H9 (cell line): Measurements from ENCODE around the gene CD164L2. TPM values are rescaled to one million over a fixed set of nuclear protein-coding genes. Genes with fewer than 3 reads are reported as not detected.

Experiments
- DNase-seq: peaks from one replicate; pipeline ENCODE4 v3.0.0-alpha.2; 2017
- H2AFZ ChIP-seq: one replicate; pipeline ENCODE4 v1.6.1; 2013; ENCODE audit warnings: mild to moderate bottlenecking, low read length, control low read depth, moderate library complexity
- H2AK5ac ChIP-seq: 2 replicates; pipeline ENCODE4 v1.6.1; 2013; ENCODE audit warnings: low read length, control low read depth, mixed read lengths; ENCODE audit not compliant: insufficient read length
- H2BK120ac ChIP-seq: one replicate; pipeline ENCODE4 v1.6.1; 2013; ENCODE audit warnings: low read depth, mild to moderate bottlenecking, low read length, control low read depth, inconsistent platforms; ENCODE audit not compliant: poor library complexity, severe bottlenecking
- H2BK12ac ChIP-seq: 2 replicates; pipeline ENCODE4 v1.6.1; 2013; ENCODE audit warnings: low read length, control low read depth, mixed read lengths, low read depth; ENCODE audit not compliant: insufficient read length
- H2BK15ac ChIP-seq: 2 replicates; pipeline ENCODE4 v1.6.1; 2013; ENCODE audit warnings: low read depth, low read length, control low read depth
- H2BK20ac ChIP-seq: one replicate; pipeline ENCODE4 v1.6.1; 2013; ENCODE audit warnings: low read depth, mild to moderate bottlenecking, low read length, control low read depth, inconsistent platforms; ENCODE audit not compliant: poor library complexity, severe bottlenecking
- H2BK5ac ChIP-seq: 2 replicates; pipeline ENCODE4 v1.6.1; 2013; ENCODE audit warnings: low read length, control low read depth, mixed read lengths; ENCODE audit not compliant: insufficient read length
- H3K14ac ChIP-seq: 2 replicates; pipeline ENCODE4 v1.6.1; 2013; ENCODE audit warnings: low read length, control low read depth; ENCODE audit not compliant: insufficient read depth
- H3K18ac ChIP-seq: 2 replicates; pipeline ENCODE4 v1.6.1; 2013; ENCODE audit warnings: low read depth, mild to moderate bottlenecking, mixed read lengths, low read length, control low read depth; ENCODE audit not compliant: insufficient read length
- H3K23ac ChIP-seq: 2 replicates; pipeline ENCODE4 v1.6.1; 2013; ENCODE audit warnings: low read length, control low read depth, mixed read lengths, low read depth; ENCODE audit not compliant: insufficient read length
- H3K23me2 ChIP-seq: 2 replicates; pipeline ENCODE4 v1.6.1; 2013; ENCODE audit warnings: low read depth, mild to moderate bottlenecking, mixed read lengths, low read length, control low read depth; ENCODE audit not compliant: insufficient read length, poor library complexity, severe bottlenecking
- H3K27ac ChIP-seq: 2 replicates; pipeline ENCODE4 v1.5.1; 2013; ENCODE audit warnings: low read length, control low read depth, mixed read lengths, low read depth; ENCODE audit not compliant: insufficient read length
- H3K27me3 ChIP-seq: 2 replicates; pipeline ENCODE4 v1.6.1; 2013; ENCODE audit warnings: low read length, control low read depth, inconsistent platforms; ENCODE audit not compliant: insufficient read depth
- H3K4ac ChIP-seq: 2 replicates; pipeline ENCODE4 v1.6.1; 2013; ENCODE audit warnings: low read depth, mild to moderate bottlenecking, control low read depth, inconsistent platforms, low read length, moderate library complexity
- H3K4me1 ChIP-seq: 2 replicates; pipeline ENCODE4 v1.6.1; 2013; ENCODE audit warnings: low read length, control low read depth, inconsistent platforms; ENCODE audit not compliant: insufficient read depth
- H3K4me2 ChIP-seq: 2 replicates; pipeline ENCODE4 v1.6.1; 2013; ENCODE audit warnings: low read length, control low read depth, mixed read lengths; ENCODE audit not compliant: insufficient read length, insufficient read depth
- H3K56ac ChIP-seq: 2 replicates; pipeline ENCODE4 v1.6.1; 2013; ENCODE audit warnings: low read depth, mild to moderate bottlenecking, mixed read lengths, low read length, control low read depth; ENCODE audit not compliant: insufficient read length
- H3K79me1 ChIP-seq: 2 replicates; pipeline ENCODE4 v1.6.1; 2013; ENCODE audit warnings: low read depth, mild to moderate bottlenecking, moderate library complexity, low read length, control low read depth, inconsistent platforms; ENCODE audit not compliant: insufficient read depth, poor library complexity, severe bottlenecking
- H3K79me2 ChIP-seq: 2 replicates; pipeline ENCODE4 v1.6.1; 2013; ENCODE audit warnings: low read length, control low read depth, inconsistent platforms; ENCODE audit not compliant: insufficient read depth
- H3K9ac ChIP-seq: 2 replicates; pipeline ENCODE4 v1.6.1; 2013; ENCODE audit warnings: low read length, control low read depth, mixed read lengths; ENCODE audit not compliant: insufficient read length; ENCODE audit errors: extremely low read depth
- H3K9me3 ChIP-seq: one replicate; pipeline ENCODE4 v1.6.1; 2013; ENCODE audit warnings: low read depth, low read length, inconsistent platforms; ENCODE audit not compliant: control insufficient read depth
- H3T11ph ChIP-seq: one replicate; pipeline ENCODE4 v1.6.1; 2013; ENCODE audit warnings: mild to moderate bottlenecking, low read length, control low read depth, inconsistent platforms
- H4K20me1 ChIP-seq: one replicate; pipeline ENCODE4 v1.6.1; 2013; ENCODE audit not compliant: control insufficient read depth, insufficient read length, insufficient read depth
- H4K5ac ChIP-seq: 2 replicates; pipeline ENCODE4 v1.6.1; 2013; ENCODE audit warnings: low read depth, mild to moderate bottlenecking, mixed read lengths, low read length, control low read depth; ENCODE audit not compliant: insufficient read length
- H4K8ac ChIP-seq: replicated peaks from 2 replicates; pipeline ENCODE4 v1.6.1; 2013; ENCODE audit warnings: low read length, control low read depth, mixed read lengths, low read depth; ENCODE audit not compliant: insufficient read length
- H4K91ac ChIP-seq: 2 replicates; pipeline ENCODE4 v1.6.1; 2013; ENCODE audit warnings: low read depth, mild to moderate bottlenecking, moderate library complexity, mixed read lengths, low read length, control low read depth; ENCODE audit not compliant: insufficient read length
- H3K27ac Mint-ChIP-seq, 3 experiments: 2 replicates in 2 of 3; 3 replicates in 1 of 3; pipeline ENCODE4 v1.8.0; 2020 to 2021; ENCODE audit warnings: mixed read lengths in 3 of 3, mild to moderate bottlenecking in 1 of 3, moderate library complexity in 1 of 3
- H3K27me3 Mint-ChIP-seq: 2 replicates; pipeline ENCODE4 v1.8.0; 2021; ENCODE audit warnings: low read depth, mild to moderate bottlenecking, moderate library complexity, mixed read lengths
- H3K36me3 Mint-ChIP-seq, 3 experiments: 2 replicates in 2 of 3; 3 replicates in 1 of 3; pipeline ENCODE4 v1.8.0; 2020 to 2021; ENCODE audit warnings: low read depth in 3 of 3, mixed read lengths in 3 of 3; ENCODE audit not compliant: insufficient read depth in 1 of 3
- H3K4me1 Mint-ChIP-seq, 2 experiments: 2 replicates each; pipeline ENCODE4 v1.8.0; 2020; ENCODE audit warnings: mixed read lengths in 2 of 2
- H3K4me3 Mint-ChIP-seq, 2 experiments: 2 replicates in 1 of 2; 3 replicates in 1 of 2; pipeline ENCODE4 v1.8.0; 2020 to 2021; ENCODE audit warnings: mild to moderate bottlenecking in 2 of 2, mixed read lengths in 2 of 2, moderate library complexity in 1 of 2
- H3K9me3 Mint-ChIP-seq, 2 experiments: 2 replicates in 1 of 2; 3 replicates in 1 of 2; pipeline ENCODE4 v1.8.0; 2020; ENCODE audit warnings: mild to moderate bottlenecking in 2 of 2, mixed read lengths in 2 of 2, moderate library complexity in 1 of 2
- CTCF ChIP-seq: fragments of 200-600 bp; sonication (generic); conservative IDR thresholded peaks from 3 replicates; pipeline ENCODE4 v1.8.0; 2021; ENCODE audit warnings: antibody characterized with exemption, mild to moderate bottlenecking
- WGBS: extraction: QIAGEN DNeasy Blood & Tissue Kit; methylation state at CpG from one replicate; pipeline ENCODE4 v1.1.7; 2013; ENCODE audit warnings: missing lambda C conversion rate, low lambda C conversion rate, mixed read lengths; ENCODE audit not compliant: insufficient read length; ENCODE audit errors: extremely low coverage; 5-methylcytosine and 5-hydroxymethylcytosine counted together
- total RNA-seq: library from RNA; stranded (reverse); gene quantifications from 2 replicates; pipeline ENCODE4 v1.2.1, GENCODE V29; 2021

Gene CD164L2
- total RNA-seq, 1 experiment from 2014 or later, result 1.2 TPM

- peaks cover 2% of the 10 kb centered on the region; the same call in 1 of the 2 replicates for H3K79me2 ChIP-seq
Observed at GRCh38 chr1:27330786-27331185, 52.3 kb downstream of the CD164L2 start.

More at GRCh38 chr1:27330786-27331185, 52.3 kb downstream of the CD164L2 start:
- Histone ChIP-seq H3K4ac (no peak overlapping the region), H3K9me3 (no peaks in the 10 kb centered on the region), H3K4me1 (no peaks in the 10 kb centered on the region), H4K91ac (no peak overlapping the region), H2BK20ac (no peak overlapping the region), H3K79me1 (peaks cover 3% of the 10 kb centered on the region), H3K18ac (no peak overlapping the region), H3K27ac (no peak overlapping the region), H3K56ac (no peak overlapping the region), H2AK5ac (no peak overlapping the region), H3K27me3 (no peaks in the 10 kb centered on the region), H2AFZ (no peak overlapping the region), H3K23ac (no peak overlapping the region), H3K9ac (no peak overlapping the region), H3K23me2 (no peaks in the 10 kb centered on the region), H4K8ac (no peak overlapping the region), H3T11ph (no peak overlapping the region), H3K4me2 (no peak overlapping the region), H3K14ac (no peak overlapping the region), H2BK12ac (no peak overlapping the region), H4K20me1 (no peaks in the 10 kb centered on the region), H2BK5ac (no peak overlapping the region), H4K5ac (no peak overlapping the region), H2BK120ac (no peak overlapping the region), H2BK15ac (no peak overlapping the region)
- Mint-ChIP-seq H3K27me3 (no peaks in the 10 kb centered on the region), H3K27ac (peak overlapping the region in 1 of 3 experiments; percentile 55; a peak in 2 of 7 replicates), H3K4me1 (no peaks in the 10 kb centered on the region), H3K9me3 (no peaks in the 10 kb centered on the region), H3K4me3 (no peak overlapping the region), H3K36me3 (peaks cover 19 to 56% (median 45%) of the 10 kb centered on the region in 3 experiments; a peak in 6 of 7 replicates)
- no peak for DNase-seq
- no peak for TF ChIP-seq CTCF
- WGBS, result no CpG with 5 or more reads among the region's 8 CpGs

Other genes starting within 250 kb of the CD164L2 start
- gene SLC9A1, start 228.2 kb downstream of the CD164L2 start, total RNA-seq, result 20.8 and 21.3 TPM in 2 replicates
- 19.0 and 20.5 TPM in 2 replicates for gene WDTC1, start 148.7 kb downstream of the CD164L2 start, total RNA-seq
- 36.8 and 37.0 TPM in 2 replicates for gene TMEM222, start 61.2 kb downstream of the CD164L2 start, total RNA-seq
- 12.0 and 13.0 TPM in 2 replicates for gene SYTL1, start 41.3 kb downstream of the CD164L2 start, total RNA-seq
- 7.0 and 7.7 TPM in 2 replicates for gene MAP3K6, start 16.4 kb downstream of the CD164L2 start, total RNA-seq
- gene FCN3, start 8.5 kb downstream of the CD164L2 start, total RNA-seq, result 0.22 TPM in 2 replicates
- 4.3 and 4.4 TPM in 2 replicates for gene GPR3, start 9.3 kb upstream of the CD164L2 start, total RNA-seq
- 65.9 and 69.2 TPM in 2 replicates for gene WASF2, start 106.8 kb upstream of the CD164L2 start, total RNA-seq
- 23.7 and 29.4 TPM in 2 replicates for gene AHDC1, start 220.8 kb upstream of the CD164L2 start, total RNA-seq